DND-41 (cell line): ENCODE data around the gene MEGF6.

Experiments
- EZH2 ChIP-seq: IDR thresholded peaks from 3 replicates; pipeline ENCODE4 v1.6.1; 2012; ENCODE audit warnings: borderline replicate concordance, low read depth, mild to moderate bottlenecking, moderate library complexity, low read length, inconsistent platforms; ENCODE audit not compliant: severe bottlenecking
- TF ChIP-seq, protein P1 (sequence below): IDR thresholded peaks from 2 replicates; pipeline ENCODE4 v1.5.1; 2012; ENCODE audit warnings: borderline replicate concordance, low read length, moderate library complexity, mild to moderate bottlenecking; ENCODE audit not compliant: poor library complexity, severe bottlenecking; ENCODE audit errors: extremely low read depth

GRCh38 chr1:3551290-3551678 lies 60.0 kb downstream of the MEGF6 start:
- TF ChIP-seq EZH2, result no peak
- TF ChIP-seq, protein P1, sequence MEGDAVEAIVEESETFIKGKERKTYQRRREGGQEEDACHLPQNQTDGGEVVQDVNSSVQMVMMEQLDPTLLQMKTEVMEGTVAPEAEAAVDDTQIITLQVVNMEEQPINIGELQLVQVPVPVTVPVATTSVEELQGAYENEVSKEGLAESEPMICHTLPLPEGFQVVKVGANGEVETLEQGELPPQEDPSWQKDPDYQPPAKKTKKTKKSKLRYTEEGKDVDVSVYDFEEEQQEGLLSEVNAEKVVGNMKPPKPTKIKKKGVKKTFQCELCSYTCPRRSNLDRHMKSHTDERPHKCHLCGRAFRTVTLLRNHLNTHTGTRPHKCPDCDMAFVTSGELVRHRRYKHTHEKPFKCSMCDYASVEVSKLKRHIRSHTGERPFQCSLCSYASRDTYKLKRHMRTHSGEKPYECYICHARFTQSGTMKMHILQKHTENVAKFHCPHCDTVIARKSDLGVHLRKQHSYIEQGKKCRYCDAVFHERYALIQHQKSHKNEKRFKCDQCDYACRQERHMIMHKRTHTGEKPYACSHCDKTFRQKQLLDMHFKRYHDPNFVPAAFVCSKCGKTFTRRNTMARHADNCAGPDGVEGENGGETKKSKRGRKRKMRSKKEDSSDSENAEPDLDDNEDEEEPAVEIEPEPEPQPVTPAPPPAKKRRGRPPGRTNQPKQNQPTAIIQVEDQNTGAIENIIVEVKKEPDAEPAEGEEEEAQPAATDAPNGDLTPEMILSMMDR, result no peak
